ENCODE data around the gene JPH3. TPM values are rescaled to one million over a fixed set of nuclear protein-coding genes. Genes with fewer than 3 reads are reported as not detected.
A peak's percentile ranks its signal among the peaks of the same experiment; 100 is the strongest.

Gene JPH3
- total and polyA plus RNA-seq, 12 donors, result 0.06 to 0.79 (median 0.10) TPM; not detected in 6

DNA sequence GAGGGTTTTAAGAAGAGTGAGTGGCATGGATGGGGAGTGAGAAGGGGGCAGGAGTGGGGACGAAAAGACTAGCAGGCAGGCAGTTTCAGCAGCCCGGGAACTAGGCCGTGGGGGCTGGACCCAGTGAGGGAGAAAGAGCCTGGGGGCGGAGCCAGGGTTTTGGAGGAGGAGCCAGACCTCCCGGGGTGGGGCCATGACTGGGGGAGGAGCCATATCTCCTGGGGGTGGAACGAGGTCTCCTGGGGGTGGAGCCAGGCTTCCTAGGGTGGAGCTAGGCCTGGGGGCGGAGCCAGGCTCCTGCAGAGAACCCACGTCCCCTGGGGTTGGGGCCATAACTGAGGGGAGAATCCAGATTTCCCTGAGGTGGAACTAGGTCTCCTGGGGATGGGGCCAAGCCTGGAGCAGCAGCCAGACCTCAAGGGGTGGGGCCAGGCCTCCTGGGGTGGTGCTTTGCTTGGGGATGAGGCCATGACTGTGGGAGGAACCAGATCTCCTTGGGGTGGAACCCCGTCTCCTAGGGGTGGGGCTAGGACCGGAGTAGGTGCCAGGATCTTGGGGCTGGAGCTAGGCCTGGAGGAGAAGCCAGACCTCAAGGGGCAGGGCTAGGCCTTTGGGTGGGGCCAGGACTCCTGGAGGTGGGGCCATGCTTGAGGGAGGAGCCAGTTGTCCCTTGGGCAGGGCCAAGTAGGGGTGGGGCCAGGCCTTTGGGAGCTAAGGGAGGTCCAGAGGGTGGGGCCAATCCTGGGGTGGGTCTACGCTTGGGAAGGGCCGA lies 41.7 kb upstream of the JPH3 start:
- Histone ChIP-seq H3K4me1 (peaks cover 0 to 20% (median 7%) of the 10 kb centered on the region in 9 donors), H3K36me3 (no peaks in the 10 kb centered on the region), H3K9me3 (no peaks in the 10 kb centered on the region), H3K27ac (no peak overlapping the region), H3K27me3 (peaks cover 0 to 5% (median 0%) of the 10 kb centered on the region in 7 donors), H3K4me3 (no peak overlapping the region)
- TF ChIP-seq, protein P1, sequence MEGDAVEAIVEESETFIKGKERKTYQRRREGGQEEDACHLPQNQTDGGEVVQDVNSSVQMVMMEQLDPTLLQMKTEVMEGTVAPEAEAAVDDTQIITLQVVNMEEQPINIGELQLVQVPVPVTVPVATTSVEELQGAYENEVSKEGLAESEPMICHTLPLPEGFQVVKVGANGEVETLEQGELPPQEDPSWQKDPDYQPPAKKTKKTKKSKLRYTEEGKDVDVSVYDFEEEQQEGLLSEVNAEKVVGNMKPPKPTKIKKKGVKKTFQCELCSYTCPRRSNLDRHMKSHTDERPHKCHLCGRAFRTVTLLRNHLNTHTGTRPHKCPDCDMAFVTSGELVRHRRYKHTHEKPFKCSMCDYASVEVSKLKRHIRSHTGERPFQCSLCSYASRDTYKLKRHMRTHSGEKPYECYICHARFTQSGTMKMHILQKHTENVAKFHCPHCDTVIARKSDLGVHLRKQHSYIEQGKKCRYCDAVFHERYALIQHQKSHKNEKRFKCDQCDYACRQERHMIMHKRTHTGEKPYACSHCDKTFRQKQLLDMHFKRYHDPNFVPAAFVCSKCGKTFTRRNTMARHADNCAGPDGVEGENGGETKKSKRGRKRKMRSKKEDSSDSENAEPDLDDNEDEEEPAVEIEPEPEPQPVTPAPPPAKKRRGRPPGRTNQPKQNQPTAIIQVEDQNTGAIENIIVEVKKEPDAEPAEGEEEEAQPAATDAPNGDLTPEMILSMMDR (IDR thresholded peaks at IDR 0.05), result no peak
- DNase-seq (peak; percentile 19 to 61), ATAC-seq (peak; percentile 24 to 73 (median 47))
- intact Hi-C loops (cut with DNase I), result no loop called here
- 77% methylated on average over 12 of the region's 12 CpGs for WGBS, 2 donors

DNA sequence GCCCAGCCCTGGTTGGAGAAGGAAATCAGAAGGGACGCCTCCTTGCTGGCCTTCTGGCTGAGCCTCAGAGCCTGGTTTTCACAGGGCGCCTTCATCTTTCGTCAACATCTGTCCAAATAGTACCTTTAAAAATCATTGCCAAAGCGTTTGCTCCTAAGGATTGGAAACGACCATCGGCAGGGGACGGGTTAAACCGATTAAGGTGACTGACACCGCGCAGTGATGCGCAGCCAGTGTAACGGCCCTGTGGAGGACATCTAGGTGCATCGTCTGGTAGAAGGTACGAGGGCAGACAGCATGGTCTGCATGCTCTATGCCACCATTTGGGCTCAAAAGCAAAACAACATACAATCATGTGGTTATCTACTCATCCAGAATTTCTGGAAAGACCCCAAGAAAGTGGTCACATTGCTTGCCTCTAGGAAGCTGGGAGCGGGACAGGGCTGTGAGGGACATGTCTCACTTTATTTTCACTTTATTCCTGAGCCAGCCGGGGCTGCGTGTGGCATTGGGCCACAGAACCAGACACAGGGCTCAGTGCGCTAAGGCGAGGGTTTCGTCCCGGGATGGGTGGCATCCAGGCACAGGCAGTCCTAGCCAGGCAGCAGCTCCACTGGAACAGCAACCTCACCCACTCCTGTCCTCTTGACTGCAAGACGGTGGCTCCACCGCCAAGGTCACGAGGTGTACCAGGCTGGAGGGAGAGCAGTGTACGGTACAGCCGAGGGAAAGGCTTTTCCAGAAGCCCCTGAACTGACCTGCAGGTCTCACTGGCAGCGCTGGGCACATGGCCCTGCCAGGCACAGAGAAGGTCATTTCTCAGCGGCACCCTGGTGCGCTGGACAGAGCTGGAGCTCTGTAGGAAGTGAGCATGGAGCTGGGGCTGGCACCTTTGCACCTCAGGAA lies 40.9 kb upstream of the JPH3 start:
- Histone ChIP-seq H3K27ac (no peak overlapping the region), H3K9me3 (no peaks in the 10 kb centered on the region), H3K4me3 (no peak overlapping the region), H3K27me3 (no peaks in the 10 kb centered on the region), H3K4me1 (peaks cover 0 to 16% (median 7%) of the 10 kb centered on the region in 9 donors), H3K36me3 (no peaks in the 10 kb centered on the region)
- no peak for DNase-seq
- ATAC-seq, result no peak
- WGBS, 2 donors, result 91 to 93% methylated on average over 29 of the region's 29 CpGs
- intact Hi-C loops (cut with DNase I), result no loop called here
- TF ChIP-seq, protein P1 (IDR thresholded peaks at IDR 0.05), result no peak

DNA sequence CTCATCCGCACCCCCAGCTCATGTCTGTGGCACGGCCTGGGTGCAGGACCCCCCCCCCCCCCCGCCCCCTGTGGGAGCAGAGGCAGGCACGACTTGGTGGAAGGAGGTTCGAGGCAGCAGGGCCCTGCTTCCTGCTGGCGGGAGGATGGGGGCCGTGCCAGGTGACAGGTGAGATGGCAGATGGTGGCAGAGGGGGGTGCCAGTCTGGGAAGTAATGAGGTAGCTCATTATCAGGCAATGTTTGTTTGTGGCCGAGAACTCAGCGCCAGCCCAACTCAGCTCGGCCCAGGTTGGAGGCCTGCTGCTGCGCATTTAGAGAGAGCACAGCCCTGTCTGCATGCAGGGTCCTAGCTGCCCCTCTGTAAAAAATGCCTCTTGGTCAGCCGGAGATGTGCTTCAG lies 40.1 kb upstream of the JPH3 start:
- WGBS, 2 donors, result 76 to 80% methylated on average over 12 of the region's 12 CpGs
- Histone ChIP-seq H3K4me3 (no peak overlapping the region), H3K27me3 (peaks cover 0 to 4% (median 0%) of the 10 kb centered on the region in 7 donors), H3K36me3 (no peaks in the 10 kb centered on the region), H3K9me3 (no peaks in the 10 kb centered on the region), H3K4me1 (peaks cover 0 to 10% (median 0%) of the 10 kb centered on the region in 9 donors), H3K27ac (no peak overlapping the region)
- no peak for ATAC-seq
- TF ChIP-seq, protein P1 (IDR thresholded peaks at IDR 0.05), result no peak
- no peak for DNase-seq
- intact Hi-C loops (cut with DNase I), result no loop called here

DNA sequence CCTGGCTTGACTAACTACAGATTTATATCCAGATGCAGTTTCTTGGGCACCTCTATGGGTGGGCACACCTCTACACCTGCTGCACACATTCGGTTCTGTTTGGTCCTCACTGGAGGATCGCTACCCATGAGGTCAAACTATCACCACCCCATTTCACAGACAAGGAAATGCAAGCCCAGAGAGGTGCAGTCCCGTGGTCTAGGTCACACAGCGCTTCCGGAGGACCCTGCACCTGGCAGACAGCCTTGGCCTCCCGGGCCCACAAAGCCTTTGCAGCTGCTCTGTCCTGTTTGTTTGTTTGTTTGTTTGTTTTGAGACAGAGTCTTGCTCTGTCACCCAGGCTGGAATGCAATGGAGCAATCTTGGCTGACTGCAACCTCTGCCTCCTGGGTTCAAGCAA lies 39.3 kb upstream of the JPH3 start:
- H3K27me3 ChIP-seq, result peaks cover 0 to 6% (median 0%) of the 10 kb centered on the region in 7 donors
- intact Hi-C loops (cut with DNase I), result no loop called here
- WGBS, 2 donors, result 88 to 91% methylated on average over 6 of the region's 6 CpGs

More for the DNA sequence above, 39.3 kb upstream of the JPH3 start:
- peaks cover 0 to 8% (median 0%) of the 10 kb centered on the region in 9 donors for H3K4me1 ChIP-seq
- H3K4me3 ChIP-seq, result no peak overlapping the region
- no peak for ATAC-seq
- DNase-seq, result no peak
- H3K9me3 ChIP-seq, result no peaks in the 10 kb centered on the region
- TF ChIP-seq, protein P1 (IDR thresholded peaks at IDR 0.05), result no peak
- no peaks in the 10 kb centered on the region for H3K36me3 ChIP-seq
- H3K27ac ChIP-seq, result no peak overlapping the region

All from heart right ventricle (tissue), 16 donors.